Hepatocyte (in vitro differentiated cells): ENCODE data around the gene SPTBN2. TPM values are rescaled to one million over a fixed set of nuclear protein-coding genes. Genes with fewer than 3 reads are reported as not detected.

Source experiments
- DNase-seq: peaks from one replicate; pipeline ENCODE4 v3.0.0-alpha.2; 2016; ENCODE audit warnings: low spot score
- H2AFZ ChIP-seq: fragments of 200-600 bp; sonication (generic); 2 replicates; pipeline ENCODE4 v1.6.0; 2016; ENCODE audit warnings: antibody characterized with exemption, mild to moderate bottlenecking
- H3K27ac ChIP-seq: fragments of 200-600 bp; sonication (generic); 2 replicates; pipeline ENCODE4 v1.5.1; 2016; ENCODE audit warnings: mild to moderate bottlenecking
- H3K27me3 ChIP-seq: fragments of 200-600 bp; sonication (generic); 2 replicates; pipeline ENCODE4 v1.6.1; 2016
- H3K36me3 ChIP-seq: fragments of 200-600 bp; sonication (generic); replicated peaks from 2 replicates; pipeline ENCODE4 v1.5.1; 2016; ENCODE audit warnings: low read depth; ENCODE audit not compliant: insufficient read depth
- H3K4me1 ChIP-seq: fragments of 200-600 bp; sonication (generic); 2 replicates; pipeline ENCODE4 v1.5.1; 2016; ENCODE audit warnings: mild to moderate bottlenecking, moderate library complexity; ENCODE audit not compliant: insufficient read depth
- H3K4me2 ChIP-seq: fragments of 200-600 bp; sonication (generic); 2 replicates; pipeline ENCODE4 v1.6.0; 2016
- H3K4me3 ChIP-seq: fragments of 200-600 bp; sonication (generic); 2 replicates; pipeline ENCODE4 v1.5.1; 2016; ENCODE audit warnings: mild to moderate bottlenecking
- H3K79me2 ChIP-seq: fragments of 200-600 bp; sonication (generic); 2 replicates; pipeline ENCODE4 v1.6.0; 2017; ENCODE audit warnings: mild to moderate bottlenecking
- H3K9me2 ChIP-seq: fragments of 200-600 bp; sonication (generic); replicated peaks from 2 replicates; pipeline ENCODE4 v1.6.0; 2017; ENCODE audit warnings: mild to moderate bottlenecking; ENCODE audit not compliant: insufficient read depth
- H3K9me3 ChIP-seq: fragments of 200-600 bp; sonication (generic); 2 replicates; pipeline ENCODE4 v1.5.1; 2016; ENCODE audit warnings: low read depth, mild to moderate bottlenecking
- H4K20me1 ChIP-seq: fragments of 200-600 bp; sonication (generic); 2 replicates; pipeline ENCODE4 v1.6.0; 2016; ENCODE audit warnings: mild to moderate bottlenecking; ENCODE audit not compliant: insufficient read depth, poor library complexity, severe bottlenecking
- EZH2 ChIP-seq: fragments of 200-600 bp; sonication (generic); IDR thresholded peaks from 2 replicates; pipeline ENCODE4 v1.6.1; 2016; ENCODE audit warnings: antibody characterized with exemption, mild to moderate bottlenecking, borderline replicate concordance
- EZH2phosphoT487 ChIP-seq: fragments of 200-600 bp; sonication (generic); IDR thresholded peaks from one replicate; pipeline ENCODE4 v1.6.1; 2018; ENCODE audit warnings: antibody characterized with exemption, mild to moderate bottlenecking, low read depth, moderate library complexity; ENCODE audit not compliant: unreplicated experiment, severe bottlenecking
- WGBS: methylation state at CpG from one replicate; pipeline ENCODE4 v1.1.6; 2016; ENCODE audit warnings: low lambda C conversion rate; ENCODE audit errors: missing lambda C conversion rate; 5-methylcytosine and 5-hydroxymethylcytosine counted together
- polyA plus RNA-seq: library from polyadenylated mRNA; unstranded; fragments of >200 nt; fragmentation: Nextera tagmentation; extraction: Ambion mirVana; gene quantifications from 2 replicates; pipeline ENCODE4 v1.2.1, GENCODE V29; 2016
- total RNA-seq: library from RNA; depleted of rRNA; stranded (reverse); fragments of >200 nt; gene quantifications from 2 replicates; pipeline ENCODE4 v1.2.3, GENCODE V29; 2014
- TF ChIP-seq, protein P1 (sequence below): fragments of 200-600 bp; sonication (generic); IDR thresholded peaks from 2 replicates; pipeline ENCODE4 v1.5.1; 2016; ENCODE audit warnings: antibody characterized with exemption, mild to moderate bottlenecking; ENCODE audit not compliant: poor library complexity

Gene SPTBN2
- total and polyA plus RNA-seq, 2 experiments from 2014 or later = 152 to 177 TPM

DNA sequence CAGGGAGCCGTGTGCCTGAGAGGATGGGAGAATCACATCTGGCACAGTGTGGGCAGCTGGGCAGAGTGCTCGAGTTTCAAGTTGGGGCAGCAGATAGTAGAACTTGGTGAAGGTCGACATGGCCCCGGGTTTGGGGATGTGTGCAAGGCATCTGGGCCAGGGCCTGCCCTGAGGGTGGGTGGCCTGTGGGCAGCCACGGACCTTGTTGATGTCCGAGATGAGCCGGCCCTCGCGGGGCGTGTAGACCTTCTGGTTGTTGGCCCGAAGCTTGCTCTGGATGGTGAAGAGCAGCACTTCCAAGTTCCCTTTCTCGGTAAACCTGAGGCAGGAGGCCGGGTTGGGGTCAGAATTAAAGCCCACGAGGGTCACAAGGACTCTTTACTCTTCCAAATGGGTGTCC is 20.3 kb downstream of the SPTBN2 start:
- Histone ChIP-seq H3K9me2 (no peaks in the 10 kb centered on the region), H3K36me3 (no peaks in the 10 kb centered on the region), H3K4me1 (no peaks in the 10 kb centered on the region), H2AFZ (no peak overlapping the region), H3K79me2 (no peaks in the 10 kb centered on the region), H4K20me1 (no peaks in the 10 kb centered on the region), H3K4me3 (no peak overlapping the region), H3K4me2 (no peak overlapping the region), H3K27me3 (no peaks in the 10 kb centered on the region), H3K27ac (no peak overlapping the region), H3K9me3 (no peaks in the 10 kb centered on the region)
- TF ChIP-seq, protein P1, sequence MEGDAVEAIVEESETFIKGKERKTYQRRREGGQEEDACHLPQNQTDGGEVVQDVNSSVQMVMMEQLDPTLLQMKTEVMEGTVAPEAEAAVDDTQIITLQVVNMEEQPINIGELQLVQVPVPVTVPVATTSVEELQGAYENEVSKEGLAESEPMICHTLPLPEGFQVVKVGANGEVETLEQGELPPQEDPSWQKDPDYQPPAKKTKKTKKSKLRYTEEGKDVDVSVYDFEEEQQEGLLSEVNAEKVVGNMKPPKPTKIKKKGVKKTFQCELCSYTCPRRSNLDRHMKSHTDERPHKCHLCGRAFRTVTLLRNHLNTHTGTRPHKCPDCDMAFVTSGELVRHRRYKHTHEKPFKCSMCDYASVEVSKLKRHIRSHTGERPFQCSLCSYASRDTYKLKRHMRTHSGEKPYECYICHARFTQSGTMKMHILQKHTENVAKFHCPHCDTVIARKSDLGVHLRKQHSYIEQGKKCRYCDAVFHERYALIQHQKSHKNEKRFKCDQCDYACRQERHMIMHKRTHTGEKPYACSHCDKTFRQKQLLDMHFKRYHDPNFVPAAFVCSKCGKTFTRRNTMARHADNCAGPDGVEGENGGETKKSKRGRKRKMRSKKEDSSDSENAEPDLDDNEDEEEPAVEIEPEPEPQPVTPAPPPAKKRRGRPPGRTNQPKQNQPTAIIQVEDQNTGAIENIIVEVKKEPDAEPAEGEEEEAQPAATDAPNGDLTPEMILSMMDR = no peak
- TF ChIP-seq EZH2phosphoT487 = no peak
- no peak for TF ChIP-seq EZH2
- 96% methylated on average over 14 of the region's 14 CpGs for WGBS
- no peak for DNase-seq

DNA sequence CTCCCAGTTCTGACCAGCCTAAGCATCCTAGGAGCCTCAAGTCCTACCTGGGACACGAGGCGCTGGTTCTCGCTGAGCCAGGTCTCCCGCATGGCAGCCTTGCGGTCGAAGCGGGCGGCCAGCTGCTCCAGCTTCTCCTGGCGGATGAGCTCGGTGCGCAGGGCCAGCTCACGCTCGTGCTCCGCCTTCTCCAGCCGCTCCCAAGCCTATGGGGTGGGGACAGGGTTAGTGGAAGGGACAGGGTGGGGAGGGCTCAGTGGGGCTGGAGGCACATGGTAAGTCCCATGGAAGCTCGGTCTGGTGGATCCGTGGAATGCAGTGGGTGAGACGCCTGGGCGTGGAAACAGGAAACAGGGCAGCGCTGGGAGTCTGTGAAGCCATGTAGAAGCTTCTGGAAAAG is 20.9 kb downstream of the SPTBN2 start:
- Histone ChIP-seq H3K36me3 (no peaks in the 10 kb centered on the region), H3K4me3 (no peak overlapping the region), H2AFZ (no peak overlapping the region), H3K4me1 (no peaks in the 10 kb centered on the region), H3K27me3 (no peaks in the 10 kb centered on the region), H3K4me2 (no peak overlapping the region), H3K27ac (no peak overlapping the region), H3K79me2 (no peaks in the 10 kb centered on the region), H3K9me2 (no peaks in the 10 kb centered on the region), H4K20me1 (no peaks in the 10 kb centered on the region), H3K9me3 (no peaks in the 10 kb centered on the region)
- DNase-seq = no peak
- TF ChIP-seq EZH2 (no peak), EZH2phosphoT487 (no peak)
- TF ChIP-seq, protein P1 = no peak
- WGBS = 96% methylated on average over 18 of the region's 20 CpGs

DNA sequence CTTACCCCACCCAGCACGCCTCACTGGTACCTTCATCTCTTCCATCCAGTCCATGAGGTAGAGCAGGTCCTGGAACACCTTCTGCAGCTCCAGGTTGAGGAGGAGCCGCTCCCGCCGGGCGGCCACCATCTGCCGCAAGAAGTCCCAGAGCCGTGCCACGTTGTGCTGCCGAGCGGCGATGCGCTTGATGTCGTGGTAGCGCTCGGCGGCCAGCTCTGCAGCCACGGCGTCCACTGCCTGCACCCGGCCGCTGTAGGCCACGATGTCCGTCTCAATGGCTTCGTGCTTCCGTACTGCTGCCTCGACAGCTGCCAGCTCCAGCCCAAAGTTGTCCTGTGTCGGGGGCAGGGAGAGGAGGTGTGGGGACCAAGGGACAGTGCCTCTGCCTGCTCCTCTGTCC is 21.5 kb downstream of the SPTBN2 start:
- Histone ChIP-seq H3K79me2 (no peaks in the 10 kb centered on the region), H3K27me3 (no peaks in the 10 kb centered on the region), H3K9me3 (no peaks in the 10 kb centered on the region), H2AFZ (no peak overlapping the region), H3K4me3 (no peak overlapping the region), H3K9me2 (no peaks in the 10 kb centered on the region), H4K20me1 (no peaks in the 10 kb centered on the region), H3K4me1 (no peaks in the 10 kb centered on the region), H3K4me2 (no peak overlapping the region), H3K27ac (no peak overlapping the region), H3K36me3 (no peaks in the 10 kb centered on the region)
- WGBS = 97% methylated on average over 25 of the region's 26 CpGs
- no peak for DNase-seq
- no peak for TF ChIP-seq EZH2
- TF ChIP-seq EZH2phosphoT487 = no peak
- TF ChIP-seq, protein P1 = no peak

DNA sequence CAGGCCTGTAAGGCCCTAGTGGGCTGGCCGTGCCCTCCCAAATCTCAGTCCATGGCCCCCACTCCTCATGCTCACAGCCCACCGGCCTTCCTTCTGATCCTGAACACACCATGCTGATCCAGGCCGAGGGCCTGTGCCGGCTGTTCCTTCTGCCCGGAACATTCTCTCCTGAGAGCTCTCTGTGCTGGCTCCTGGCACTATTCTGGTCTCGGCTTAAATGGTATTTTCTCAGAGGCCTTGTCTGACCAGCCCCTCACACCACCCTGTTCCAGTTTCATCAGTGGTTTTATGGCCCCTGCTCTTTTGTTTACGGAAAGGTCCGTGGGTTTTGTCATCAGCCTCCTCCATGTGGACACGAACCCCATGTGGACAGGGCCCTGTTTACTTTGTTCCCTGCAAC is 22.0 kb downstream of the SPTBN2 start:
- H3K9me3 ChIP-seq = no peaks in the 10 kb centered on the region
- H3K27ac ChIP-seq = no peak overlapping the region
- no peaks in the 10 kb centered on the region for H3K36me3 ChIP-seq
- H3K9me2 ChIP-seq = no peaks in the 10 kb centered on the region
- H4K20me1 ChIP-seq = no peaks in the 10 kb centered on the region
- H3K4me3 ChIP-seq = no peak overlapping the region
- no peaks in the 10 kb centered on the region for H3K79me2 ChIP-seq
- 86% methylated on average over 9 of the region's 9 CpGs for WGBS
- H2AFZ ChIP-seq = no peak overlapping the region
- TF ChIP-seq EZH2 = no peak
- TF ChIP-seq, protein P1 = no peak
- no peak for TF ChIP-seq EZH2phosphoT487
- no peak overlapping the region for H3K4me2 ChIP-seq
- no peaks in the 10 kb centered on the region for H3K4me1 ChIP-seq
- DNase-seq = no peak
- no peaks in the 10 kb centered on the region for H3K27me3 ChIP-seq
